Ovary (tissue), 9 donors: ENCODE measurements around the gene INTS3. TPM values are rescaled to one million over a fixed set of nuclear protein-coding genes. Genes with fewer than 3 reads are reported as not detected.

Experiments
- DNase-seq, 5 donors: peaks; one replicate each; pipeline ENCODE4 v3.0.0-alpha.2; 2019 to 2020
- H3K27ac ChIP-seq, 2 donors: fragments of 200-600 bp; one replicate each; pipeline versions ENCODE4 v1.5.1 to v1.8.0; 2019 to 2022
- H3K27me3 ChIP-seq: fragments of 200-600 bp; one replicate; pipeline ENCODE4 v1.8.0; 2022
- H3K36me3 ChIP-seq: fragments of 200-600 bp; sonication (generic); one replicate; pipeline ENCODE4 v1.5.1; 2019
- H3K4me1 ChIP-seq: one replicate; pipeline ENCODE4 v1.8.1; 2013; ENCODE audit warnings: mild to moderate bottlenecking, moderate library complexity; ENCODE audit not compliant: insufficient read depth
- H3K4me3 ChIP-seq: fragments of 200-600 bp; sonication (generic); one replicate; pipeline ENCODE4 v1.5.1; 2017
- H3K9me3 ChIP-seq, 2 donors: fragments of 200-600 bp in 1 of 2; sonication (generic) in 1 of 2; one replicate each; pipeline versions ENCODE4 v1.5.1 to v1.8.1; 2013 to 2019; ENCODE audit warnings: mild to moderate bottlenecking in 1 of 2, moderate library complexity in 1 of 2
- EP300 ChIP-seq: sonication (generic); formaldehyde crosslinking; IDR thresholded peaks from one replicate; pipeline ENCODE4 v1.6.1; 2017; ENCODE audit warnings: antibody characterized with exemption
- POLR2A ChIP-seq: fragments of 450-650 bp; IDR thresholded peaks from one replicate; pipeline ENCODE4 v1.6.1; 2017; ENCODE audit warnings: antibody characterized with exemption, mild to moderate bottlenecking, moderate library complexity
- WGBS, 3 donors: extraction: QIAGEN DNeasy Blood & Tissue Kit in 1 of 3; methylation state at CpG; one replicate each; pipeline versions ENCODE4 v1.1.5 to v1.1.7; 2013 to 2017; 5-methylcytosine and 5-hydroxymethylcytosine counted together
- intact Hi-C, 4 donors: fragments of 100-400 bp; cut with DNase I; formaldehyde crosslinking; loops; one replicate each; pipeline versions ENCODE4 v1.11.0 to v1.15.1; 2022 to 2023
- polyA plus RNA-seq, 2 donors: library from polyadenylated mRNA; stranded (reverse); fragments of 200-250 nt in 1 of 2; fragments of 350-450 nt in 1 of 2; fragmentation: Illumina TruSeq in 1 of 2; extraction: RNeasy Lipid Tissue Mini Kit (QIAGEN cat#74804) in 1 of 2; gene quantifications; one replicate each; pipeline ENCODE4 v1.2.3, GENCODE V29; 2013 to 2014
- total RNA-seq, 7 donors: library from RNA; depleted of rRNA in 2 of 7; stranded (reverse); fragments of >200 nt in 2 of 7; fragmentation: NEBNext Ultra II Directional in 3 of 7; extraction: Animal tissue kit (Norgen Biotek cat#: 25700) in 3 of 7; gene quantifications; one replicate each; pipeline versions ENCODE4 v1.1.0 to v1.2.4, GENCODE V29; 2016 to 2023
- TF ChIP-seq, protein P1 (sequence below), 3 donors: fragments of 450-650 bp in 2 of 3; fragments of 200-600 bp in 1 of 3; IDR thresholded peaks; one replicate each; pipeline versions ENCODE4 v1.5.1 to v1.8.0; 2016 to 2022; ENCODE audit warnings: antibody characterized with exemption in 3 of 3, mild to moderate bottlenecking in 1 of 3
- donor health status: DM: no; HTN: no; CAD: no; lungs with moderate emphysema.
- donor health status: DM: no; HTN: no; CAD: no.
- donor health status: Bipolar disorder and iron deficiency.
- donor health status: DM: yes; HTN: yes; CAD: no.
- donor health status: DM: no; HTN: no; CAD: no.
- donor health status: DM: yes; HTN: yes; CAD: no.

INTS3 gene
- total and polyA plus RNA-seq, 9 donors: 41.6 to 74.4 (median 56.2) TPM

- TF ChIP-seq EP300 (no peak), POLR2A (no peak)
- TF ChIP-seq, protein P1, sequence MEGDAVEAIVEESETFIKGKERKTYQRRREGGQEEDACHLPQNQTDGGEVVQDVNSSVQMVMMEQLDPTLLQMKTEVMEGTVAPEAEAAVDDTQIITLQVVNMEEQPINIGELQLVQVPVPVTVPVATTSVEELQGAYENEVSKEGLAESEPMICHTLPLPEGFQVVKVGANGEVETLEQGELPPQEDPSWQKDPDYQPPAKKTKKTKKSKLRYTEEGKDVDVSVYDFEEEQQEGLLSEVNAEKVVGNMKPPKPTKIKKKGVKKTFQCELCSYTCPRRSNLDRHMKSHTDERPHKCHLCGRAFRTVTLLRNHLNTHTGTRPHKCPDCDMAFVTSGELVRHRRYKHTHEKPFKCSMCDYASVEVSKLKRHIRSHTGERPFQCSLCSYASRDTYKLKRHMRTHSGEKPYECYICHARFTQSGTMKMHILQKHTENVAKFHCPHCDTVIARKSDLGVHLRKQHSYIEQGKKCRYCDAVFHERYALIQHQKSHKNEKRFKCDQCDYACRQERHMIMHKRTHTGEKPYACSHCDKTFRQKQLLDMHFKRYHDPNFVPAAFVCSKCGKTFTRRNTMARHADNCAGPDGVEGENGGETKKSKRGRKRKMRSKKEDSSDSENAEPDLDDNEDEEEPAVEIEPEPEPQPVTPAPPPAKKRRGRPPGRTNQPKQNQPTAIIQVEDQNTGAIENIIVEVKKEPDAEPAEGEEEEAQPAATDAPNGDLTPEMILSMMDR (IDR thresholded peaks at IDR 0.05): no peak
- peak; percentile 73 to 78 (median 75) for DNase-seq
- Histone ChIP-seq H3K4me1 (peaks cover 2% of the 10 kb centered on the region), H3K27ac (peak overlapping the region; percentile 90 to 94), H3K9me3 (no peaks in the 10 kb centered on the region), H3K4me3 (peak overlapping the region; percentile 74), H3K27me3 (no peaks in the 10 kb centered on the region), H3K36me3 (no peaks in the 10 kb centered on the region)
- intact Hi-C loops: loop anchor here in 1 of 4 donors (2.0 kb wide), 1 partner anchor 30 kb away; no protein-coding TSS in a partner anchor
- WGBS, 3 donors: 0 to 1% (median 1%) methylated on average over 19 of the region's 19 CpGs
These were observed 636 bp downstream of the INTS3 start for GRCh38 chr1:153728305-153729066.

DNA sequence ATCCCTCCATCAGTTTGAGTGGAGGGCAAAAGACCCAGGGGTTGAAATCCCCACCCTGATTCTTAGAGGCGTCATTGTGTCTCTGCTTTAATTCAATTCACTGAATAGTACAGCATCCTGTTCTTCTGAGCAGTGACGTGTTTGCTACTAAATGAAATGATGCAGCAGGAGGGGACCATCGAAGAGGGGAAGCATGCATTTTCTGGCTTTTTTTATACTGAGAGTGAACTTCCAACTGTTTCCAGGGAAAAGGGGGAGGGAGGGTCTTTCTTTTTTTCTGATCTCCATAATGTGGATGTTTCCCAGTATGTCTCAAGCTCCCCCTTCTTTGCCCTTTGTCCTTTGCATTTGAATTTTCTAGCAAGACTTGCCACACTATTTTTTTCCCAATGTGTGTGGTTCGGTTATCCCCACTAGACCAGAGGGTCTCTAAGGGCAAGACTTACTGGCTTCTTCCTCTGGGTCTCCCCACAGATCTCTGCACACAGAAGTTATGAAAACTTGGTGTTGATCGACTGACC lies 2.7 kb downstream of the INTS3 start:
- 46 to 56% (median 48%) methylated on average over 5 of the region's 5 CpGs for WGBS, 3 donors
- no peak for TF ChIP-seq POLR2A
- no peak for TF ChIP-seq EP300
- TF ChIP-seq, protein P1 (IDR thresholded peaks at IDR 0.05): no peak
- no peak for DNase-seq
- Histone ChIP-seq H3K4me1 (peaks cover 2% of the 10 kb centered on the region), H3K36me3 (no peaks in the 10 kb centered on the region), H3K27ac (no peak overlapping the region), H3K9me3 (no peaks in the 10 kb centered on the region), H3K4me3 (no peak overlapping the region), H3K27me3 (no peaks in the 10 kb centered on the region)
- intact Hi-C loops: no loop called here

DNA sequence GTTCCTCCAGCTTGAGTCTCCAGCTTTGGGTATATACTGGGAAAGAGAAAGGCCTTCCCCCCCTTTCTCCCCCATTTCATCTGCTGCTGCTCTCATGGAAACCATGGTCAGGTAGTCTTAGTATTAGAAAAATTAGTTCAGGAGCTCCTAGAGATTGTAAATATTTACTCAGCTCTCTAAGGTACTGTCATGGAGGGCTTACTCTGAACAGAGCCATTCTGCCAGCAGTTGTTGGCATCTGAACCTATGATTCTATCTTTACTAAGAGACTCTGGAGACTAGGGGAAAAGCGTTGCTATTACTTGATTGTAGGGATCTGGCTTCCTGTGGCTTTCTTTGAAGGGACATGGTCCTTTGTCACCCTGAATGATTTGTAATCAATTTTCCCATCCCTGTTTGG lies 6.1 kb downstream of the INTS3 start:
- TF ChIP-seq, protein P1 (IDR thresholded peaks at IDR 0.05): no peak
- TF ChIP-seq EP300: no peak
- TF ChIP-seq POLR2A: no peak
- no peaks in the 10 kb centered on the region for H3K27me3 ChIP-seq
- DNase-seq: no peak
- intact Hi-C loops: no loop called here
- no peaks in the 10 kb centered on the region for H3K9me3 ChIP-seq
- H3K4me3 ChIP-seq: no peak overlapping the region
- no peaks in the 10 kb centered on the region for H3K36me3 ChIP-seq
- peaks cover 1% of the 10 kb centered on the region for H3K4me1 ChIP-seq
- no peak overlapping the region for H3K27ac ChIP-seq
- WGBS, 3 donors: 74 to 84% (median 79%) methylated on average over 1 of the region's 1 CpG

- WGBS, 3 donors: 72 to 80% (median 79%) methylated on average over 3 of the region's 3 CpGs
- H3K4me1 ChIP-seq: no peaks in the 10 kb centered on the region
- intact Hi-C loops: no loop called here
- H3K9me3 ChIP-seq: no peaks in the 10 kb centered on the region
- no peaks in the 10 kb centered on the region for H3K36me3 ChIP-seq
- no peak overlapping the region for H3K27ac ChIP-seq
- H3K4me3 ChIP-seq: no peak overlapping the region
- no peaks in the 10 kb centered on the region for H3K27me3 ChIP-seq
- DNase-seq: no peak
- TF ChIP-seq POLR2A (no peak), EP300 (no peak)
These were observed 6.7 kb downstream of the INTS3 start for GRCh38 chr1:153734396-153735089.
